GM06990 (cell line): ENCODE results near the gene KRT8.

Experiments used
- DNase-seq: peaks from one replicate; pipeline ENCODE4 v3.0.0-alpha.2; 2011; ENCODE audit not compliant: insufficient read length; ENCODE audit errors: extremely low read depth
- H3K27me3 ChIP-seq: replicated peaks from 2 replicates; pipeline ENCODE4 v1.6.0; 2011; ENCODE audit warnings: low read length; ENCODE audit not compliant: control insufficient read depth, insufficient read depth
- H3K36me3 ChIP-seq: 2 replicates; pipeline ENCODE4 v1.5.1; 2011; ENCODE audit warnings: low read length; ENCODE audit not compliant: control insufficient read depth, insufficient read depth
- H3K4me3 ChIP-seq: replicated peaks from 2 replicates; pipeline ENCODE4 v1.5.1; 2011; ENCODE audit warnings: low read depth, mild to moderate bottlenecking, control low read depth, low read length
- TF ChIP-seq, protein P1 (sequence below): IDR thresholded peaks from 2 replicates; pipeline ENCODE4 v1.5.1; 2011; ENCODE audit warnings: low read length, control low read depth, mild to moderate bottlenecking, inconsistent platforms; ENCODE audit not compliant: insufficient read depth, poor library complexity, severe bottlenecking

KRT8 gene

DNA sequence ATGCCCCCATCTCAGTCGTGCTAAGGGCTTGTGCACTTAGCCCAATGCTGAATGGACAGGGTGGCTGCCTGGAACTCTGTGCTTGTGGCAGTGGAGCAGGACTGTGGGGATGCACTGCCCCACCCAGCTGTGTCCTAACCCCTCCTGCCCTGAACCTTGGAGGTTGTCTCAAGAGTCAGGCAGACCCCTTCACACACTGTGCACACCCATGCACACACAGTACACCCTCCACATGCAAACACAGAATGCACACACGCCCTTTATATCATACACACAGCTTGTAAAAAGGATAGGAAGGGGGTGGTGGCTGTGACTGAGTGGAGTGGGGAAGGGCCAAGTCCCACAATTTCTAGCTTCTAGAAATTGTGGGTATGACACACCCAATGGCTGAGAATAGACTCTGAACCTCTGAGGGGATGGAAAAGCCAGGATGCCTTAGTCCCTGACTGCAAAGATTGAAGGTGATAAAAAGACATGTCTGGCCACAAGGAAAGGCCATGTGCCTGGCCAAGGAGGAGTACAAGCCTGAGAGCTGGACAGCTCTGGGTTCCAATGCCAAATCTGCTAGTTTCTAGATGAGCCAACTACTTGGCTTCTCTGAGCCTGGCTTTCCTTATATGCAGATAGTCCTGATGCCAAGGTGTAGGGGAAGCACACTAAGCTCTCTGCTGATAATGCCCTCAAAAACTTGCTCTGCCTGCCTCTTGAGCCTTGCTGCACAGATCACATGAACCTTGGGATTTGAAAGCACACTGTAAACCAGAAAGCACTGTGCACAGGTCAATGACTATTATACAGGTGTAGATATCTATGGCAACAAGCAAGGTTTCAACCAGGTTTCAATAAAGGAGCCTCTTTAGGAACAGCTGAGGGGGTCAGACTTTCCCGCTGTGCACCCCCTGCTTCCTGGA, 8.4 kb downstream of the KRT8 start:
- no peaks in the 10 kb centered on the region for H3K36me3 ChIP-seq
- no peak overlapping the region for H3K4me3 ChIP-seq
- no peak for DNase-seq
- H3K27me3 ChIP-seq = no peaks in the 10 kb centered on the region
- TF ChIP-seq, protein P1, sequence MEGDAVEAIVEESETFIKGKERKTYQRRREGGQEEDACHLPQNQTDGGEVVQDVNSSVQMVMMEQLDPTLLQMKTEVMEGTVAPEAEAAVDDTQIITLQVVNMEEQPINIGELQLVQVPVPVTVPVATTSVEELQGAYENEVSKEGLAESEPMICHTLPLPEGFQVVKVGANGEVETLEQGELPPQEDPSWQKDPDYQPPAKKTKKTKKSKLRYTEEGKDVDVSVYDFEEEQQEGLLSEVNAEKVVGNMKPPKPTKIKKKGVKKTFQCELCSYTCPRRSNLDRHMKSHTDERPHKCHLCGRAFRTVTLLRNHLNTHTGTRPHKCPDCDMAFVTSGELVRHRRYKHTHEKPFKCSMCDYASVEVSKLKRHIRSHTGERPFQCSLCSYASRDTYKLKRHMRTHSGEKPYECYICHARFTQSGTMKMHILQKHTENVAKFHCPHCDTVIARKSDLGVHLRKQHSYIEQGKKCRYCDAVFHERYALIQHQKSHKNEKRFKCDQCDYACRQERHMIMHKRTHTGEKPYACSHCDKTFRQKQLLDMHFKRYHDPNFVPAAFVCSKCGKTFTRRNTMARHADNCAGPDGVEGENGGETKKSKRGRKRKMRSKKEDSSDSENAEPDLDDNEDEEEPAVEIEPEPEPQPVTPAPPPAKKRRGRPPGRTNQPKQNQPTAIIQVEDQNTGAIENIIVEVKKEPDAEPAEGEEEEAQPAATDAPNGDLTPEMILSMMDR = no peak

DNA sequence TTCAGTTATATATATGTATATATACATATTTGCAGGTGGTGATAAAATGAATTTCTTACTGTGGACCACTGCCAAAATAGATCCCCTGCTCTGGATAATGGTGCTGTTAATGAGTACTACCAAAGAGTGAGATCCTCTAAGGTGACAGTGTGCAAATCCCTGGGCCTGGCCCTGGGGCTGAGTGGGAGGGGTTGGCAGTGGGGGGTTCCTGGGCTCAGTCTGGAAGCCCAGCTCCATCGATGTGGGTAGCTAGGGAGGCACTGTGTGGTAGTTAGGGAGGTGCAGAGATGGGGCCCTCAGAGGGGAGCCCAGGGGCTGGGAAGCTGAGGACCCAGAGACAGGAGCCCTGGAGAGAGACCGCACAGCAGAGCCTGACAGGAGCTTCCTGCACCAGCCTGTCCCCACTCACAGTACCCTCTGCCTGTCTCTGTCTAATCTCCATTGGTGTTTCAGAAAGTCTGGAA, 9.1 kb downstream of the KRT8 start:
- Histone ChIP-seq H3K27me3 (no peaks in the 10 kb centered on the region), H3K36me3 (no peaks in the 10 kb centered on the region), H3K4me3 (no peak overlapping the region)
- DNase-seq = no peak
- TF ChIP-seq, protein P1 = no peak

DNA sequence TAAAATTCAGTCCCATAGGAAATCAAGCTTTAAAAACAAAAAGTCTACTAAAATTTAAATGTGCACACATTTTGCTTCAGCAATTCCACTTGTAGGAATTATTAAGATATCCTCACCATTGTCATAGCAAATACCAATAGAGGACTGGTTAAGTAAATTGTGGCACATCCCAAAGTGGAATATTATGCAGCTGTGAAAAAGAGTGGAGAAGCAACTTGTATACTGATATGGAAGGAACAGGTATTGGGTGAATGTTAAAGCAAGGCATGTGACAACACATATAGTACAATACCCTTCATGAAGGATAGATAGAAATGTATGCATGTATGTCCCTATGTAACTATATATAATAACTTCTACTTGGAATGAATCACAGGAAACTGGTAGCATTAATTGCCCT, 11.9 kb downstream of the KRT8 start:
- Histone ChIP-seq H3K36me3 (no peaks in the 10 kb centered on the region), H3K27me3 (no peaks in the 10 kb centered on the region), H3K4me3 (no peak overlapping the region)
- TF ChIP-seq, protein P1 = no peak
- no peak for DNase-seq

DNA sequence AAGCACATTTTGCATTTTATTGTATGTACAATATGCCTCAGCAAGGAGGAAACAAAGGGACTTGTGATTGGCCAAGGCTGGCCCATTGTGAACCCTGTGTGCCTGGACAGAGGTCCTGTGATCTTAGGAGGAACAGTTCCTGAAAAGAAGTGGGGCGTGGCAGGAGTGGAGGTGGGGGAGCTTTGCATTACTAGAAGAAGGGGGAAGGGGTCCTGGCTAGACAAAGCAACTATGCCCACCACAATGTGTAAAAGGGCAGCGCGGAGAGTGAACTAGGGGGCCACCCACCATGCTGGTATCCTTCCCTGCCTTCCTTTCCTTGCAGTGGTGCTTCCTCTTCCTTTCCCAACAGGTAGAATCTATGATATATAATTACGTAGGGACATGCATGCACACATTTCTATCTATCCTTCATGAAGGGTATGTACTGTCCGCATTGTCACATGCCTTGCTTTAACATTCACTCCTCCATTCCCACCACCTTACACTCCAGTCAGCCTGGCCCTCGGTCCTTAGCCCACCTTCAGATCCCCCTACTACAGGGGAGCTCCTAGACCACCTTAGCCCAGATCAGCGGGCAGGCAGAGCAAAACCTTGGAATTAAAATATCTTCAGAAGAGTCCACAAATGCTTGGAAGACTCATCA, 12.5 kb downstream of the KRT8 start:
- no peak overlapping the region for H3K4me3 ChIP-seq
- H3K27me3 ChIP-seq = no peaks in the 10 kb centered on the region
- TF ChIP-seq, protein P1 = no peak
- DNase-seq = no peak
- H3K36me3 ChIP-seq = no peaks in the 10 kb centered on the region

DNA sequence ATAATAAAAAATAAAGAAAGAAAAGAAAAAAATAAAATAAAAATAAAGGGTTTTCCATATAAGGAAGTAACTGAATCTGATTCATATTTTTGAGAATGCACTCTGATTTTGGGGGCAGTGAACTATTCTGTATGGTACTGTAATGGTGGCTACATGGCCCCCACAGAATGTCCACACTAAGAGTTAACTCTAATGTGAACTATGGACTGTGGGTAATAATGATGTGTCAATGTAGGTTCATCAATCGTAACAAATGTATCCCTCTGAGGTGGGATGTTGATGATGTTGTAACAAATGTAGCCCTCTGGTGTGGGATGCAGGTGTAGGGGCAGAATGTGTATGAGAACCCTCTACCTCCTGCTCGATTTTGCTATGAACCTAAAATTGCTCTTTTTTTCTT, 13.8 kb downstream of the KRT8 start:
- H3K27me3 ChIP-seq = no peaks in the 10 kb centered on the region
- TF ChIP-seq, protein P1 = no peak
- no peaks in the 10 kb centered on the region for H3K36me3 ChIP-seq
- DNase-seq = no peak
- no peak overlapping the region for H3K4me3 ChIP-seq
